ENCODE data around the gene PPP2R5C. TPM values are rescaled to one million over a fixed set of nuclear protein-coding genes. Genes with fewer than 3 reads are reported as not detected.

Gene PPP2R5C
- total RNA-seq, 4 donors from 2014 or later, result 63.3 to 113 (median 75.9) TPM

DNA sequence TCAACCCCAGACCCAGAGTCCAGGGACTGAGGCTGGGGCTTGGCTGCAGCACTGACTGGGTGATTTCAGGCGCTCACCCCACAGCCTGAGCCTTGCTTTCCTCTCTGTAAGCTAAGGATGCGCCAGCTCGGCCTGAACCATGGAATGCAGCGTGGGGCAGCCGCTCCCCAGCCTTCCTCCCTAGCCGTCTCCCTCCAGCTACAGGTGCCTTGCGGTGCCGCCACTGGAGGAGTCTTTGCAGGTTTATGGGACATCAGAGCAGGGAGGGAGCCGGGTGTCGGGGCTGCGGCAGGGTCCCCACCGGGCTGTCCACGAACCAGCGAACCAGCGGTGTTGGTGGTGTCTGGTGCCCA, 19.4 kb downstream of the PPP2R5C start:
- no peak for DNase-seq (ENCODE audit: low spot score in 2 of 2)
- no peak overlapping the region for H3K27ac ChIP-seq
- WGBS, 2 donors, result 29 to 32% methylated on average over 7 to 8 of the region's 15 CpGs

DNA sequence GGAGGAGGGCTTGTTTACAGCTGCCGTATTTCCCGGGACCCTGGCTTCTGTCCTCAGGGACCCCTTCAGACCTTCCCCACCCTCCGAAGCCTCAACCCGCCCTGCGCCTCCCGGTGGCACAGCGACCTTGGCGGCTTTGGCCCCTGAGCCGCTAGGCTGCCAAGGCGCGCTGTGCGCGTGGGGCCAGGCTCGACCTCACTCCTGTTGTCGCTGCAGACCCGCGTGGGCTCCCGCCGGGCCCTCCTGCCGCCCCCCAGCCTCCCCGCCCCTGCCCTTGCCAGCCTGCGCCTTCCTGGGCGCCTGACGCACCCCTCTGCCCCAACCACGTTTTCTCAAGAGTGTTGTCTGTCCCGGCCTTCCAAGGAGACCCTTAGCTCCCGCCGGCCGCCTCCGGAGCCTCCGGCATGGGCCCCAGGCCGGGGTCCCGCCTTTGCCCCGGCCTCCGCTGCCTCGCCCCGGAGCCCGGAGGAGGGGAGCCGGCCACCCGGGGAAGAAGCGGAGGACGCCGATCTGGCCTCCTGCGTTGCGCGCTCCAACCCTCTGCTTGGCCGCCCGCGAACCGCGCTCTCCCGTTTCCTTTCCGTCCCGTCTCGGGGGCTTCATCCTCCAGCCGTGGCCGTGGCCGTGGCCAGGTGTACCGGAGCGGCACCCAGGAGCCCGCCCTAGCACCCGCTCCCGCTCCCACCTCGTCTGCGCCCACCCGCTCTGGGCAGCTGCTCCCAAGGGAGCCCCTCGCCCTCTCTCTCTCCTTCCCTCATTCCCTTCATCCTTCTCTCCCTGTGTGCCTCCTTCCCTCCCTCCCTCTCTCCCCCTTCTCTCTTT, 19.9 kb downstream of the PPP2R5C start:
- Histone ChIP-seq H3K27me3 (no peaks in the 10 kb centered on the region), H3K4me1 (peaks cover 0 to 15% (median 11%) of the 10 kb centered on the region in 4 donors), H3K36me3 (no peaks in the 10 kb centered on the region), H3K4me3 (peak overlapping the region; percentile 34 to 64 (median 48)), H3K9me3 (no peaks in the 10 kb centered on the region), H3K27ac (peak overlapping the region in 1 of 4 donors; percentile 59)
- 2% methylated on average over 26 to 28 of the region's 67 CpGs for WGBS, 2 donors
- no peak for DNase-seq (ENCODE audit: low spot score in 2 of 2)
- TF ChIP-seq POLR2A (IDR thresholded peaks at IDR 0.05) (no peak), EP300 (IDR thresholded peaks at IDR 0.05) (no peak)
- TF ChIP-seq, protein P1, sequence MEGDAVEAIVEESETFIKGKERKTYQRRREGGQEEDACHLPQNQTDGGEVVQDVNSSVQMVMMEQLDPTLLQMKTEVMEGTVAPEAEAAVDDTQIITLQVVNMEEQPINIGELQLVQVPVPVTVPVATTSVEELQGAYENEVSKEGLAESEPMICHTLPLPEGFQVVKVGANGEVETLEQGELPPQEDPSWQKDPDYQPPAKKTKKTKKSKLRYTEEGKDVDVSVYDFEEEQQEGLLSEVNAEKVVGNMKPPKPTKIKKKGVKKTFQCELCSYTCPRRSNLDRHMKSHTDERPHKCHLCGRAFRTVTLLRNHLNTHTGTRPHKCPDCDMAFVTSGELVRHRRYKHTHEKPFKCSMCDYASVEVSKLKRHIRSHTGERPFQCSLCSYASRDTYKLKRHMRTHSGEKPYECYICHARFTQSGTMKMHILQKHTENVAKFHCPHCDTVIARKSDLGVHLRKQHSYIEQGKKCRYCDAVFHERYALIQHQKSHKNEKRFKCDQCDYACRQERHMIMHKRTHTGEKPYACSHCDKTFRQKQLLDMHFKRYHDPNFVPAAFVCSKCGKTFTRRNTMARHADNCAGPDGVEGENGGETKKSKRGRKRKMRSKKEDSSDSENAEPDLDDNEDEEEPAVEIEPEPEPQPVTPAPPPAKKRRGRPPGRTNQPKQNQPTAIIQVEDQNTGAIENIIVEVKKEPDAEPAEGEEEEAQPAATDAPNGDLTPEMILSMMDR (IDR thresholded peaks at IDR 0.05), result no peak

More for the DNA sequence above, 19.4 kb downstream of the PPP2R5C start:
- TF ChIP-seq POLR2A (IDR thresholded peaks at IDR 0.05) (no peak), EP300 (IDR thresholded peaks at IDR 0.05) (no peak)
- TF ChIP-seq, protein P1 (IDR thresholded peaks at IDR 0.05), result no peak
- Histone ChIP-seq H3K27me3 (no peaks in the 10 kb centered on the region), H3K9me3 (no peaks in the 10 kb centered on the region), H3K36me3 (no peaks in the 10 kb centered on the region), H3K4me3 (peak overlapping the region; percentile 34 to 64 (median 48)), H3K4me1 (peaks cover 0 to 21% (median 11%) of the 10 kb centered on the region in 4 donors)

DNA sequence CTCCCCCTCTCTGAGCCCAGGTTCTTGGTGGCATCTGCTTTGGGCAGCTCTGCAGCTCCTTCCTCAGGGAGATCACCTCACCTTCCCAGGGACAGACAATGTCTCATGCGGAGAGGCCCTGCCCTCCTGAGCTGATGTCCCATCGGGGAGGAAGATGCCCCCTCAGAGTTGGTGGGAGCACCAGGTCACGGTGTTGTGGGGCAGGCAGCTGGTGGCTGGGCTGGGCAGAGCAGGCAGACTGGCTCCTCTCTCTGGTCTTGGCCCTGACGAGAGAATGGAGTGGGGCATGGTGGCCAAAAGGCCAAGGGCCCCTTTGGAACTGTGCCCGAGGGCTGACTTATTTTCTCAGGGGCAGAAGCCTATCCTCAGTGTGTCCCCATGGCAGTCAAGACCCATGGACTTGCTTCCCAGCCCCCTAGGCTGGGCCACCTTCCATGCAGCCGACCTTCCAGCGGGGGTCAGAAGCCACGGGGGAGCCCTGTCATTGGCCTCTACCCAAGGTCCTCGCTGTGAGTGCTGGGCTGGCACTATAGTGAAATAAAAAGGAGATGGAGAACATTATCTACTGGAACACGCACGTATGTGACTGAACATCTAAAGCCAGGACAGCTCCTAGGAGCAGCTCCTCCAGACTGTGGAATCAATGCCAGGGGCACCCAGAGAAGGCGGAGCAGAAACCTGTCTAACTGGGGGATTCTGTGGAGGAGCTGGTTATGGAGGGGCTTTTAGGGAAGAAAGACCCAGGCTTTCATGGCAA, 21.9 kb downstream of the PPP2R5C start:
- Histone ChIP-seq H3K27me3 (no peaks in the 10 kb centered on the region), H3K4me1 (peaks cover 0 to 15% (median 11%) of the 10 kb centered on the region in 4 donors), H3K27ac (no peak overlapping the region), H3K9me3 (no peaks in the 10 kb centered on the region), H3K4me3 (no peak overlapping the region), H3K36me3 (no peaks in the 10 kb centered on the region)
- DNase-seq (ENCODE audit: low spot score in 2 of 2), result no peak
- 67 to 79% methylated on average over 9 to 12 of the region's 12 CpGs for WGBS, 2 donors
- TF ChIP-seq POLR2A (IDR thresholded peaks at IDR 0.05) (no peak), EP300 (IDR thresholded peaks at IDR 0.05) (no peak)

DNA sequence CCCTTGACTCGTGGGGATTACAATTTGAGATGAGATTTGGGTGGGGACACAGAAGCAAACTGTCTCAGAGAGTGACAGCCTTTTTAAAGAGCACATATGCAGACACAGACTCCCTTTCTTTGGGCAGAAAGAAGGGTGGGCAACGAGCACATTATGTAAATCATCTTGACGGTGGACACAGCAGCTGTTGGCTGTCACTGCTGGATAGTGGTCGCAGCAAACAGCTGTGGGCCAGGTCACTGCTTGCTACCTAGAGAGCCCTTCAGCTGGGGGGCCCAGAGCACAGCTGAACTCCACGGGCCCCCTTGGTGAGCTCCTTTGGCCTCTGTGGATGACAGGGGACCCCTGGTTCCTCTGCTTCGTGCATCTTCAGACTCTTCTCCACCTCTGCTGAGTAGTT, 23.1 kb downstream of the PPP2R5C start:
- Histone ChIP-seq H3K9me3 (no peaks in the 10 kb centered on the region), H3K36me3 (no peaks in the 10 kb centered on the region), H3K4me3 (no peak overlapping the region), H3K4me1 (peaks cover 0 to 24% (median 13%) of the 10 kb centered on the region in 4 donors), H3K27ac (no peak overlapping the region), H3K27me3 (no peaks in the 10 kb centered on the region)
- TF ChIP-seq, protein P1 (IDR thresholded peaks at IDR 0.05), result no peak
- TF ChIP-seq POLR2A (IDR thresholded peaks at IDR 0.05), result no peak
- DNase-seq (ENCODE audit: low spot score in 2 of 2), result no peak
- WGBS, 2 donors, result 51 to 61% methylated on average over 6 of the region's 6 CpGs

DNA sequence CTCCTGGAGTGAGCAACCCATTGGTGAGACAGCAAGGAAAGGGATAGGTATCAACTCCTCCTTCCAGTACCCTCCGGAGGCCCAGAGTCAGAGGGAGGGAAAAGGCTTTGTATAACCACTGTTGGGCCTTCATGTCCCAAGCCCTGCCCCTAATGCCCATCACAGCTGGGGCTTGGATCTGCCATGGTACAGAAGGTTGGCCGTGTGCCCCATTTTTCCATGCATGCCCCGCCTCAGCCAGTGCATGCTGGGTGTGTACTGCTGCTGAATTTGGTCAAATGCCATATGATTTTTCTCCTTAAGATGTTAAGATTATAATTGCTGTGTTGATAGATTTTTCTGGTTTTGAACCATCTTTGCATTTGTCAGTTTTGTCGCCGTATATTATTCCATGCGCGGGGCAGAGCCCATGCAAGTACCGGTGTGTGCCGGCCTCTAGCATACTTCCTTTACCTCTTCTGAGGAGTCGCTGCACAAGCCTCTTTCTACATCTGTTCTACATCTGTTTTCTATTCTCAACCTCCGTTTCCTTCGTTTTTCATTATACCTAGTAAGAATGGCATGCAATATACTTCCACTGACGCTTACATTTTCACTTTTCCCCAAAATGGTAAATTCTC, 26.6 kb downstream of the PPP2R5C start:
- Histone ChIP-seq H3K4me3 (no peak overlapping the region), H3K9me3 (no peaks in the 10 kb centered on the region), H3K36me3 (no peaks in the 10 kb centered on the region), H3K27me3 (no peaks in the 10 kb centered on the region), H3K27ac (no peak overlapping the region), H3K4me1 (peaks cover 0 to 22% (median 1%) of the 10 kb centered on the region in 4 donors)
- no peak for DNase-seq (ENCODE audit: low spot score in 2 of 2)
- no peak for TF ChIP-seq EP300 (IDR thresholded peaks at IDR 0.05)
- TF ChIP-seq, protein P1 (IDR thresholded peaks at IDR 0.05), result no peak
- TF ChIP-seq POLR2A (IDR thresholded peaks at IDR 0.05), result no peak
- 72 to 76% methylated on average over 13 of the region's 13 CpGs for WGBS, 2 donors

Data from tibial nerve (tissue), 4 donors.